SKM-1 treated with dmso at 0.1 percent for 144 hours (cell line): ENCODE data around the gene ASB18.

Experiments used
- DNase-seq: peaks from one replicate; lab custom pipeline; 2025; ENCODE audit not compliant: unreplicated experiment; lab: John Stamatoyannopoulos, UW

The ASB18 gene

GRCh38 chr2:236242057-236242495 lies 22.1 kb downstream of the ASB18 start:
- no peak for DNase-seq

GRCh38 chr2:236241181-236242056 lies 22.8 kb downstream of the ASB18 start:
- no peak for DNase-seq

GRCh38 chr2:236240228-236240990 lies 23.8 kb downstream of the ASB18 start:
- DNase-seq, result no peak

- no peak for DNase-seq
These were observed 24.7 kb downstream of the ASB18 start for GRCh38 chr2:236239276-236240065.

- DNase-seq, result no peak
These were observed 25.5 kb downstream of the ASB18 start for GRCh38 chr2:236238751-236239150.

- no peak for DNase-seq
These were observed 26.6 kb downstream of the ASB18 start for GRCh38 chr2:236237468-236238190.

- DNase-seq, result no peak
These were observed 27.4 kb downstream of the ASB18 start for GRCh38 chr2:236236559-236237452.

- DNase-seq, result no peak
These were observed 35.0 kb downstream of the ASB18 start for GRCh38 chr2:236229186-236229585.

- no peak for DNase-seq
These were observed 40.5 kb downstream of the ASB18 start for GRCh38 chr2:236223675-236224074.

- DNase-seq, result no peak
These were observed 42.4 kb downstream of the ASB18 start for GRCh38 chr2:236221798-236222197.

GRCh38 chr2:236219411-236219810 lies 44.8 kb downstream of the ASB18 start:
- no peak for DNase-seq

GRCh38 chr2:236217926-236218325 lies 46.3 kb downstream of the ASB18 start:
- no peak for DNase-seq

- DNase-seq, result no peak
These were observed 47.5 kb downstream of the ASB18 start for GRCh38 chr2:236216711-236217110.

- no peak for DNase-seq
These were observed 48.4 kb downstream of the ASB18 start for GRCh38 chr2:236215761-236216333.

GRCh38 chr2:236215196-236215595 lies 49.0 kb downstream of the ASB18 start:
- no peak for DNase-seq

GRCh38 chr2:236214376-236214995 lies 49.7 kb downstream of the ASB18 start:
- DNase-seq, result no peak

GRCh38 chr2:236211296-236211695 lies 52.9 kb downstream of the ASB18 start:
- no peak for DNase-seq

GRCh38 chr2:236210536-236210935 lies 53.7 kb downstream of the ASB18 start:
- DNase-seq, result no peak

GRCh38 chr2:236209996-236210395 lies 54.2 kb downstream of the ASB18 start:
- DNase-seq, result no peak
